GM18519 (cell line): ENCODE results near the gene PROZ.

Experiments used
- ATAC-seq: cut with Tn5 transposase; IDR thresholded peaks from one replicate; pipeline ENCODE4 v1.9.1; 2021; ENCODE audit warnings: mild to moderate bottlenecking, moderate library complexity; ENCODE audit not compliant: unreplicated experiment, low FRiP score

The PROZ gene

GRCh38 chr13:113140677-113141600 lies 17.5 kb upstream of the PROZ start:
- ATAC-seq = no peak

- no peak for ATAC-seq
Measured at GRCh38 chr13:113141601-113141970, 16.9 kb upstream of the PROZ start.

GRCh38 chr13:113142876-113143275 lies 15.6 kb upstream of the PROZ start:
- no peak for ATAC-seq

- ATAC-seq = no peak
Measured at GRCh38 chr13:113143466-113144254, 14.8 kb upstream of the PROZ start.

GRCh38 chr13:113144255-113144629 lies 14.2 kb upstream of the PROZ start:
- ATAC-seq = no peak

- ATAC-seq = no peak
Measured at GRCh38 chr13:113145496-113145895, 13.0 kb upstream of the PROZ start.

GRCh38 chr13:113145911-113146598 lies 12.4 kb upstream of the PROZ start:
- ATAC-seq = no peak

GRCh38 chr13:113146750-113147149 lies 11.7 kb upstream of the PROZ start:
- no peak for ATAC-seq

- no peak for ATAC-seq
Measured at GRCh38 chr13:113147206-113147605, 11.2 kb upstream of the PROZ start.

- no peak for ATAC-seq
Measured at GRCh38 chr13:113148407-113148806, 10.0 kb upstream of the PROZ start.

- ATAC-seq = no peak
Measured at GRCh38 chr13:113148940-113149503, 9.4 kb upstream of the PROZ start.

GRCh38 chr13:113149711-113150549 lies 8.5 kb upstream of the PROZ start:
- no peak for ATAC-seq

- no peak for ATAC-seq
Measured at GRCh38 chr13:113150550-113151365, 7.7 kb upstream of the PROZ start.

GRCh38 chr13:113151745-113152690 lies 6.4 kb upstream of the PROZ start:
- ATAC-seq = no peak

- ATAC-seq = no peak
Measured at GRCh38 chr13:113152691-113152983, 5.8 kb upstream of the PROZ start.

GRCh38 chr13:113152984-113153809 lies 5.3 kb upstream of the PROZ start:
- no peak for ATAC-seq
